ENCODE results near the gene BAIAP2L2. TPM values are rescaled to one million over a fixed set of nuclear protein-coding genes. Genes with fewer than 3 reads are reported as not detected.
"Not testable (repeated sequence)": the region's sequence is repeated elsewhere in the genome, so short reads cannot be mapped to it uniquely, and the experiment has no call there.

Gene BAIAP2L2
- polyA plus RNA-seq, 1 donor from 2014 or later: not detected

DNA sequence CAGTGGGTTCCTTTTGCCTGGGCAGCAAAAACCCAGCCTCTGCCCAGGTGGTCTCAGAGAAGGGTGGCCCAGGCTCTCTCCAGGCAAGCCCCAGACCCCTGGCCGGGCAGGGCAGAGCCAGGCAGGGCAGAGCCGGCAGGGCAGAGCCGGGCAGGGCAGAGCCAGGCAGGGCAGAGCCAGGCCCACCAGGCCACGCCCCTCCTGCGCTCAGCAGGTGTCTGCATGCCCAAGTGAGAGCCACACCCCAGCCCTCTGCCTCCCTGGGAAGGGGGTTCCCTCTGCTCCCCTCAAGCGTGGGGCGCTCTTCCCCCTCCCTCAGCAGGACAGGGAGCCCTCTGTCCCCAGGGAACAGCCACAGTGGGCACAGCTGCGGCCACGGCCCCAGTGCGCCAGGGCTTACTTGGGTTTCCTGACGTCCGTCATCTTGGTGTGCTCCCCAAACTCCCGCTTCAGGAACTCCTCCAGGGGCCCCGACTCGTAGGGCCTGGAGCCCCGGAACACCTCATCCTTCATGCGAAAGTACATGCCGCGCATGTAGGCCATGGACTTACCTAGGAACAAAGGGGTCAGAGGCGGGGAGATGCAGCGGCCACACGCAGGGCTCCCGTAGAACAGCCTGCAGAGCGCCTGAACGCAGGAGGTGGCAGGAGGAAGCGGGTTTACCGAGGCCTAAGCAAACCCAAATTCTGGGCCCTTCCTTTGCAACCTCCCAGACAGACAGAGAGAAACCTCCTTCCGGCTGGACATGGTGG, 10.1 kb upstream of the BAIAP2L2 start:
- Mint-ChIP-seq H3K4me3 (no peak overlapping the region), H3K27ac (no peak overlapping the region), H3K36me3 (peaks cover 4% of the 10 kb centered on the region), H3K9me3 (no peaks in the 10 kb centered on the region), H3K4me1 (peaks cover 0 to 1% (median 0%) of the 10 kb centered on the region in 3 donors), H3K27me3 (no peaks in the 10 kb centered on the region)

DNA sequence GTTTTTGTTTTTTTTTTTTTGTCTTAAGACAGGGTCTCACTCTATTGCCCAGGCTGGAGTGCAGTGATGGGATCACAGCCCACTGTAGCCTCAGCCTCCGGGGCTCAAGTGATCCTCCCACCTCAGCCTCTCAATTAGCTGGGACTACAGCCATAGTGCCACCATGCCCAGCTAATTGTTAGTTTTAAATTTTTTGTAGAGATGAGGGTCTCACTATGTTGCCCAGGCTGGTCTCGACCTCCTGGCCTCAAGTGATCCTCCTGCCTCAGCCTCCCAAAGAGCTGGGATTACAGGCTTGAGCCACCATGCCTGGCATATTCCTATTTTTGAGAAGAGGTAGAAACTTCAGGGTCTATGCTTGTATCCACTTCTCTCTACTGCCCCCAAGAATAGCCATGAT, 8.3 kb upstream of the BAIAP2L2 start:
- not testable (repeated sequence) for H3K4me1 Mint-ChIP-seq, H3K9me3 Mint-ChIP-seq, H3K4me3 Mint-ChIP-seq, H3K27ac Mint-ChIP-seq, H3K27me3 Mint-ChIP-seq, H3K36me3 Mint-ChIP-seq

GRCh38 chr22:38118182-38118581, 7.7 kb upstream of the BAIAP2L2 start:
- Mint-ChIP-seq H3K27ac (no peak overlapping the region), H3K9me3 (no peaks in the 10 kb centered on the region), H3K4me1 (peaks cover 2 to 4% (median 2%) of the 10 kb centered on the region in 3 donors), H3K4me3 (no peak overlapping the region), H3K36me3 (peaks cover 4% of the 10 kb centered on the region), H3K27me3 (no peaks in the 10 kb centered on the region)

DNA sequence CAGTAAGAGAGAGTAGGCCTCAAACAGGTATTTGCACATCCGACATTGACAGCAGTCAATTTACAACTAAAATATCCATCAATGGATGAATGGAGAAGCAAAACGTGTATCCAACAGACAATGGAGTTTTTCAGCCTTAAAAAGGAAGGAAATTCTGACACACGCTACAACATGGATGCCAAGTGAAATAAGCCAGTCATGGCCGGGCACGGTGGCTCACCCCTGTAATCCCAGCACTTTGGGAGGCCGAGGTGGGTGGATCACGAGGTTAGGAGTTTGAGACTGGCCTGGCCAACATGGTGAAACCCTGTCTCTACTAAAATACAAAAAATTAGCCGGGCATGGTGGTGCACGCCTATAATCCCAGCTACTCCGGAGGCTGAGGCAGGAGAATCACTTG, 7.1 kb upstream of the BAIAP2L2 start:
- not testable (repeated sequence) for H3K9me3 Mint-ChIP-seq, H3K4me3 Mint-ChIP-seq, H3K27me3 Mint-ChIP-seq, H3K4me1 Mint-ChIP-seq, H3K36me3 Mint-ChIP-seq
- peak overlapping the region in 1 of 3 donors; percentile 23 for H3K27ac Mint-ChIP-seq

DNA sequence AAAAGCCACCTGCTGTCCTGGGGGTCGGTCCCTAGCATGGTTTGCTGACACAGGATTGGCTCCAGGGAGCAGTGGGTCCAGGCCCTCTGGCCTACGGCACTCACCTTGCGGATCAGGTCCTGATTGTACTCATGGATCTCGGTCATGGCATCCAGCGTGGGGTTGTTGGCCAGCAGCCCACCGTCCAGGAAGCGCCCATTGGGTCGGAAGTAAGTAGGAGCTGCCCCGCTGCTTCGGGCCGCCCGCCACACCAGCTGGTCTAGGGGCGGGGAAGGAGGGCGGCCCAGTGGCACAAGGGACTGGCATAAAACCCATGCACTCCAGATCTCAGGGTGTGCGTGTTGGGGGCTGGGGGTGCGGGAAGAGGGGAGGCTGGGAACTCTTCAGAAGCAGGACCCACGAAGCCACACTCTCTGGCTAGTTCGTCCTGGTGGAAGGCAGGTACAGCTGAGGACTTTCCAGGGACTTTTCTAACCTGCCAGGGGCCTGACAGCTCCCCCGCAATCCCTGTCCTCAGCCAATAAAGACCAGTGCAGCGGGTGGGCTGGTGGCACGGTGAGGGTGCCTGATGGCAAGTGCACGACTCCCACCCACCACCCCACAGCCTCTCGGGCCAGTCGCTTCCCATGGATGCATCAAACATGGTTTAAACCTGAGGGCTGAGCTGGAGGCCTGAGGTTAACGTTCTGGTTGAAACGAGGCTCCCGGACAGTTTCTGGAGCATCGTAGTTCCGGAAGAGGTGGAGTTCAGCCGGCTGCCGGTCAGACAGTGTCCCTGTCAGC, 5.1 kb upstream of the BAIAP2L2 start:
- H3K4me1 Mint-ChIP-seq: peaks cover 2 to 4% (median 2%) of the 10 kb centered on the region in 3 donors
- no peak overlapping the region for H3K4me3 Mint-ChIP-seq
- no peaks in the 10 kb centered on the region for H3K27me3 Mint-ChIP-seq
- H3K9me3 Mint-ChIP-seq: no peaks in the 10 kb centered on the region
- H3K36me3 Mint-ChIP-seq: peaks cover 2% of the 10 kb centered on the region
- H3K27ac Mint-ChIP-seq: no peak overlapping the region

GRCh38 chr22:38114484-38115398, 4.3 kb upstream of the BAIAP2L2 start:
- H3K4me3 Mint-ChIP-seq: no peak overlapping the region
- H3K27ac Mint-ChIP-seq: no peak overlapping the region
- H3K36me3 Mint-ChIP-seq: peaks cover 2% of the 10 kb centered on the region
- no peaks in the 10 kb centered on the region for H3K27me3 Mint-ChIP-seq
- no peaks in the 10 kb centered on the region for H3K9me3 Mint-ChIP-seq
- peaks cover 2 to 4% (median 2%) of the 10 kb centered on the region in 3 donors for H3K4me1 Mint-ChIP-seq

DNA sequence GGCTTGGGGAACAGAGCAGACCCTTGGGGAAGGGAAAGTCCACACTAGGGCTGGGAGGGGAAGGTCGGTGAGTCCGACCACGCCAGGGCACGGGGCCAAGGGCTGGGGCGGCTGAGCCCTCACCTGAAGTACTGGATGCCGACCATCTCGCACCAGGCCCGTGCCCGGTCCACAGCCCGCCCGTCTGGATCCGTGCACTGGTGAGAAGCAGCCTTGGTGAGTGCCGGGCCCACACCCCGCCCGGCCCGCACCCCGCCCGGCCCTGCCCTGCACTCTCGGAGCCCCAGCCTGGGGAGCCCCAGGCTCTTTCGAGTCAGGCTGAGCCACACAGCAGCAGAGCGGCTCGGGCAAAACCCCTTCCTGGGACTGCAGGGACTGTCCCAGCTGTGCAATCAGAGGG, 1.9 kb upstream of the BAIAP2L2 start:
- H3K9me3 Mint-ChIP-seq: no peaks in the 10 kb centered on the region
- no peaks in the 10 kb centered on the region for H3K27me3 Mint-ChIP-seq
- peaks cover 2 to 4% (median 2%) of the 10 kb centered on the region in 3 donors for H3K4me1 Mint-ChIP-seq
- H3K4me3 Mint-ChIP-seq: no peak overlapping the region
- H3K27ac Mint-ChIP-seq: no peak overlapping the region
- H3K36me3 Mint-ChIP-seq: peaks cover 3% of the 10 kb centered on the region

DNA sequence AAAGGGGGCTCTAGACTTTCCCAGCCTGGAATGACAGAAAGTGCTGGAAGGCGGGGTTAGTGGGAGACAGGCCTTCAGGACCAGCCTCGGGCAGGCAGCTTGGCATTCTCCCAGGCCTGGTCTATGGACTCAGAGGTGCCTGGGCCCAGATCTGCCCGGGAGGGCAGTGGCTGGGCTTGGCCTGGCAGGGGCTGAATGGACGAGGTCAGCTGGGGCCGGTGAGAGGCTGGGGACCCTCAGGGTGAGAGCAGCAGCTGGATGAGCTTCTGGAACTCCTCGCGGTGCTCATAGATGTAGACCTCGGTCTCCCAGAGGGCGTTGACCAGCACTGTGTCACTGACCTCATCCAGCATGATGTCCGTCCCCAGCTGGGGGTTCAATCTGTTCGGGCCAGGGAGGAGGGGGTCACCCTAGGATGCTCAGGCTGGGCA, 1.5 kb upstream of the BAIAP2L2 start:
- H3K4me1 Mint-ChIP-seq: peaks cover 2 to 4% (median 2%) of the 10 kb centered on the region in 3 donors
- peaks cover 5% of the 10 kb centered on the region for H3K36me3 Mint-ChIP-seq
- no peak overlapping the region for H3K27ac Mint-ChIP-seq

DNA sequence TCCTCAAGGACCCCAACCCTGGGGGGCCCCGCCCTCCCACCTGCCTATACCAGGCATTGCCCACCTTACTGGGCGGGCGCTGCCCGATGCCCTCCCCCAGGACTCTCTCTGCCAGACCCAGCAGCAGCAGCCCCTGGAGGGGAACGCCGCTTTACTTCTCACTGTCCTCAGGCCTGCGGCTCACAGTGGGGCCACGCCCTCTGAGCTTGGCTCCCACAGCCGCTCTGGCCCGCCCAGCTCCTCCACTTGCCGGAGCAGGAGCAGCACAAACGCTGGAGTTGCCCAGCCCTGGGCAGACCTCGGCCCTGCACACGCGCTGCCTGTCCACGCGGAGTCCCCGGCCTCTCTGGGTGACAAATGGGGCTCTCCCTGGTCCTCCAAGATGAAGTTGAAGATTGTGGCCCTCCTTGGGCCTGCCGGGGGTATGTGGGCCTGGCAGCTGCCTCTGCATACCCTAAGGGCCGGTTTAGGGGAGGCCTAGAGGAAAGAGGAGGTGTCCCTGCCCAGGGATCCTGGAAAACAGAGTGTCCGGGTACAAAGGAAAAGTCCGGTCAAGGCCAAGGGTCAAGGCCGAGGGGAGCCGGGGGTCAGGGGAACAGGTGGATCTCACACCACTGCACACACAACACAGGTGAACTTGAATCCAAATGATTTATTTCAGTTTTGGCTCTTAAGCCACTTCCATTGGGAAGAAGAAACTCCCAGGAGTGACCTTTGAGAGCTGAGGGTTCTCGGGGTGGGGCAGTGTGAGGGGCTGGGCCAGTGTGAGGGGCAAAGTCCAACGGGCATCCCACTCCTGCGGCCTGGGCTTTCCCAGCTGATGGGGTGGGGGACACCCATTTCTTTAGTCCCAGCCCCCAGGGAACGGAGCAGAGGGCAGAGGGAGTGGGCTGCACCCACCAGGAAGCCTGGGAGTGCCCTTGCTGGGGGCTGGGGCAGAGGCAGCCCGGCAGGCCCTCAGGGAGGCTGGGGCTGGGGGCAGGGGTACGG, 674 bp upstream of the BAIAP2L2 start:
- no peak overlapping the region for H3K4me3 Mint-ChIP-seq
- H3K27me3 Mint-ChIP-seq: no peaks in the 10 kb centered on the region
- H3K36me3 Mint-ChIP-seq: peaks cover 5% of the 10 kb centered on the region
- H3K9me3 Mint-ChIP-seq: no peaks in the 10 kb centered on the region
- peaks cover 2 to 4% (median 2%) of the 10 kb centered on the region in 3 donors for H3K4me1 Mint-ChIP-seq
- H3K27ac Mint-ChIP-seq: peak overlapping the region in 1 of 3 donors; percentile 74

More for the DNA sequence above, 1.5 kb upstream of the BAIAP2L2 start:
- no peaks in the 10 kb centered on the region for H3K9me3 Mint-ChIP-seq
- H3K4me3 Mint-ChIP-seq: no peak overlapping the region
- H3K27me3 Mint-ChIP-seq: no peaks in the 10 kb centered on the region

GRCh38 chr22:38109371-38110001, 998 bp downstream of the BAIAP2L2 start:
- Mint-ChIP-seq H3K9me3 (no peaks in the 10 kb centered on the region), H3K36me3 (peaks cover 5% of the 10 kb centered on the region), H3K27ac (no peak overlapping the region), H3K4me3 (no peak overlapping the region), H3K27me3 (no peaks in the 10 kb centered on the region), H3K4me1 (peaks cover 2 to 3% (median 2%) of the 10 kb centered on the region in 3 donors)

GRCh38 chr22:38108561-38109319, 1.7 kb downstream of the BAIAP2L2 start:
- Mint-ChIP-seq H3K27ac (no peak overlapping the region), H3K9me3 (no peaks in the 10 kb centered on the region), H3K27me3 (peaks cover 1% of the 10 kb centered on the region), H3K4me1 (peaks cover 0 to 2% (median 0%) of the 10 kb centered on the region in 3 donors), H3K4me3 (no peak overlapping the region), H3K36me3 (peaks cover 3% of the 10 kb centered on the region)

GRCh38 chr22:38107692-38108515, 2.6 kb downstream of the BAIAP2L2 start:
- peaks cover 3% of the 10 kb centered on the region for H3K36me3 Mint-ChIP-seq
- H3K27ac Mint-ChIP-seq: no peak overlapping the region
- peak overlapping the region in 1 of 4 donors; percentile 28 for H3K4me3 Mint-ChIP-seq

More at GRCh38 chr22:38107692-38108515, 2.6 kb downstream of the BAIAP2L2 start:
- H3K9me3 Mint-ChIP-seq: no peaks in the 10 kb centered on the region
- peaks cover 1% of the 10 kb centered on the region for H3K27me3 Mint-ChIP-seq
- H3K4me1 Mint-ChIP-seq: peaks cover 0 to 4% (median 0%) of the 10 kb centered on the region in 3 donors

All from IgD-negative memory B cell (primary cell).